GM11168 (cell line): ENCODE measurements around the gene MED9.

ENCODE experiments used
- in situ Hi-C: fragments of 300-500 bp; cut with MboI; formaldehyde crosslinking; loops from one replicate; pipeline ENCODE4 v1.12.0; 2022; ENCODE audit warnings: low sequenced_read_pairs; ENCODE audit not compliant: unreplicated experiment

The MED9 gene

DNA sequence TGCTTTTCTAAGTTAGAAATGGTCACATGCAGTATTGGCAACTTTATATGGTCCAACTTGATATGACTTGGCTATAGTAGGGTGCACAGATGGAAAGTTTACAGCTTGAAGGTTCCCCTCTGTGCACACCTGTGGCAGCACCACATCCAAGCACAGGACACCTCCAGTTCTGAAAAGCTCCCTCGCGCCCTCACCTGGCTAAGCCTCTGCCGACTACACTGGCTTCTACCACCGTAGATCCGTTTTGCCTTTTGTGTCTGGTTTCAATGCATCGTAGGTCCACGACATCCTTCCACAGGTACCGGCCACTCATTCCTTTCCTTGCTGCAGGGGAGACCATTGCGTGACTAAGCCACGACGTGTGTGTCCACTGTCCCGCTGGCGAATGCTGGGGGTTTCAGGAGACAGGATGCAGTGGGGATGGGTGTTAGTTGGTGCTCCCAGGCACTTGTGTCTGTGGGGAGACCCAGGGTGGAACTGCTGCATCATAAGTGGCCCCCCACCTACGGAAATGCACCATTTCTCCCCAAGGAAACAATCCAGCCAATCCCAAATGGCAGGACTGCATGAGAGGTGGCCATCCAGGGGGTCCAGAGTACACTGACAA is 24.3 kb downstream of the MED9 start:
- in situ Hi-C loops = no loop called here

DNA sequence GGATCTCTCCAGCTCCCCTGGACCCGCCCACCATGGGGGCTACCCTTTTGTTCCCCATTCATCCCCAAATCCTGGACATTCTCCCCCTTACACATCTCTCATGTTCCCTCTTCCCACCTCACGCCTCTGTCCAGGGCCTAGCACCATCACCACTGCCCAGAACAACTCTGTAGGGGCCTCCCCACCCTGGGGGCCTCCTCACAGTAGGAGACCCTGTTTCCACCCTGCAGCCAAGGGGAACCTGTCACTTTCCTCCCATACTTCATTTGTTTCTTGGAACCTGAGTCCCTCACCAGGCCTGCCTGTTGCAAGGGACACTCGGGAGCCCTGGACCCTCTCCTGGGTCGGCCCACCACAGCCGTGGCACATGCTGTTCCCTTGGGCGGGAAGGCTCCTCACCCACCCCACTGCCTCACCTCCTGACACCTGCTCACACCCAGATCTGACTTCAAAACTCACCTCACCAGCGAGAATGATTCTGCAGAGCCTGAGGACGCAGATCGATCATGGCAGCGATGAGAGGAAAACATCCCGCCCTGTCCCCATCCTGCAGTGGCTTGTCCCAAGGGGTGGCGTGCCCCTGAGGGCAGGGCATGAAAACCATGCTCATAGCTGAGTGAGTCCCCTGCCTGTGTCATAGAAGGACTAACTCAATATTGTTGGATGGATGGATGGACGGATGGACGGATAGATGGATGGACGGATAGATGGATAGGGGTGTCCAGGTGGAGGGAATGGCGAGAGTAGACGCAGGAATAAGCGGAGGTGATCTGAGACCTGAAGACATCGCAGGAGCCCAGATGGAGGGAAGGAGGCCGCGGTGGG is 26.2 kb downstream of the MED9 start:
- in situ Hi-C loops = no loop called here

DNA sequence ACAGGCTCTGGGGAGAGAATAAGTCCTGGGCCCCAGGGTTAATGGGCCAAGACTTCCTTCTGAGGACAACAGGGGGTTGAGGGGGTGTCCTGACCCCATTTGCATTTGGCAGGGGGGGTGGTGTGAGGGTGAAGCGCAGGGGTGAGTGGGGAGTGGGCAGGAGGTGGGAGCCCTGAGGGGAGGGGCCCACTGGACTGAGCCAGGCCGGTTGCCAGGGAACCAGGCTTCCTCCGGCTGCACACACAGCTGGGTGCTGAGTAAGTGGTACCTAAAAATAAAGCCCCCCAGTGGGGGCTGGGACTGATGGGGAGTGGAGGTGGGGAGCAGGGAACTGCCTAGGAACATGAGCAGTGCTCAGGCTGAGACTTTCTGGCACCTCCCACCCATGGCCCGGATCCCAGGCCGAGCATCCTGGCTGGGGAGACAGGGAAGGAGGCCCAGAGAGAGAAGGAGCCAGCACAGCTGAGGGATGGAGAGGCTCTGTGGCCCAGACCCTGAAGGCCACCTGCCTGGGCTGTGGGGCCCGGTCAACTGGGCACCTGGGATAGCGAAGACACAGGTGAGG is 26.8 kb downstream of the MED9 start:
- in situ Hi-C loops = no loop called here

DNA sequence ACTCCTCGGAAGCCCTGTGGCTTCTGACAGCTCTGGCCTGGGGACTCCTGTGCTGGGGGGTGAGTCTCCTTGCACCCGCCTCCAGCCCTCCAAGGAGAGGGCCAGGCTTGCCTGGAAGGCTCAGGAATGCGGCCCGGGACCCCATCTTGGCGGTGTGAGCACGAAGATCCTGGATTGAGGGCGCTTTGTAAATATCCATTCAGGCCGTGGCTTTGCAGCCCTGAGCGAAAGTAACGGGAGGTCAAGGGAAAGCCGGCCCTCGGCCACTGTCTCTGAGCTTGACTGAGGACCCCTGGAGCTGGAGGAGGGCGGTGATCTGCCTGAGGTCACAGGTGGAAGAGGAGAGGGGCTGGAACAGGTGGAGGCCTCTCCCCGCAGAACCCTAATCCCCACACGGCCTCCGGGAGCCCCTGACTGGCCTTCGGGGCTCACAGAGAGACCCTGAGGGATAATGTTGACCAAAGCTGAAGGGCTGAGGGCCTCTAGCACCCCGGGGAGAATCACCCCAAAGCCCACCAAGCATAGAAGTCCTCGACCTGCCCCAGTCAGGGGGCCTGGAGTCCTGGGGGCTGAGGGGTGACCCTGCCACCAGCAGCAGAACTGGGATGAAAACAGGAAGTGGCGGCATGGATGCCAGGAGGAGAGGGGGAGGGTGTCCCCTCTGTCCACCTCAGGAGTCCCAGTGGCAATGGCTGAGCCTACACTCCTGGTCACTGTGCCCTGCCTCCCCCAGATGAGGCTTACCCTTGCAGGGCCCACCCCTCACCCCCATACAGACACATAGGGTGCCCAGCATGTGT is 27.7 kb downstream of the MED9 start:
- in situ Hi-C loops = no loop called here

DNA sequence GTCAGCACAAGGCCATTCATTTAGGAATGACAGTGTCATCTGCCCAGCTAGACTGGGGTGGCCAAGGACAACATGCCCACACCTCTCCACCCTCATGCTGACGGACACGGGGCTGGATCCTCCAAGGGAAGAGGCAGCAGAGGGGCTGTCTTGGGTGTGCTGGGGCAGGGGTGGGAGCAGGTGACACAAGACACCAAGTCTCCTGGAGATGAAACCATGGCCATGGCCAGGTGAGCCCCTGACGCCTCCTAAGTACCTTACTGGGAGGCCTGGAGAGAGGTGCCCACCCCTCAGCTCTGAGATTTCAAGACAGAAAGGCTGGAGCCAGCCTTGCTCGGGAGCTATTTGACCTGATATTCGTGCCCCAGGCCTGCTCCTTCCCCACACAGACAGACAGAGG is 28.4 kb downstream of the MED9 start:
- in situ Hi-C loops = no loop called here

DNA sequence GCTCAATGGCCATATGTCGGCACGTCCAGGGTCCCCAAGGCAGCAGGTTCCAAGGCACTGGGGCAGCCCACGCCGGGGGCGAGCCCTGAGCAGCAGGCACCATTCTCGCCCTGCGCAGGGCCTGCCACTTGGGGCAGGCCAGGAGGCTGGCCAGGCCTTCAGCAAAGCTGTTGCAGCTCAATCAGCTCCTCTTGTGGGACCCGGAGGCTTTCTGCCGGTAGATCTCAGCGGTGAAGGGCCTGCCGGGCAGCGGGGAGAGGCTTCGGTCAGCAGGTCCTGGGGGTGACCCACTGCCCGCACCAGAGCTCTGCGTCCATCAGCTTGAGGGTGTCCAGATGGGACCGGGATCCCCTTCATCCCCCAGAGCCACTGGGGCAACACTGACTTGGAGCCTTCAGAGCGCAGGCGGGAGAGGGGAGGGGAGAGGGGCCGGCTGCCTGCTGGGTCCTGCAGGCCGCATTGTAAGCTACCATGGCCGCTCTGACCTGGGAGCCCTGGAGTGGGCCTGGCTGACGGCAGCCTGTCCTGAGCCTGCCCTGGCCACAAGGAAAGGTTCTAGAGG is 28.9 kb downstream of the MED9 start:
- in situ Hi-C loops = no loop called here

DNA sequence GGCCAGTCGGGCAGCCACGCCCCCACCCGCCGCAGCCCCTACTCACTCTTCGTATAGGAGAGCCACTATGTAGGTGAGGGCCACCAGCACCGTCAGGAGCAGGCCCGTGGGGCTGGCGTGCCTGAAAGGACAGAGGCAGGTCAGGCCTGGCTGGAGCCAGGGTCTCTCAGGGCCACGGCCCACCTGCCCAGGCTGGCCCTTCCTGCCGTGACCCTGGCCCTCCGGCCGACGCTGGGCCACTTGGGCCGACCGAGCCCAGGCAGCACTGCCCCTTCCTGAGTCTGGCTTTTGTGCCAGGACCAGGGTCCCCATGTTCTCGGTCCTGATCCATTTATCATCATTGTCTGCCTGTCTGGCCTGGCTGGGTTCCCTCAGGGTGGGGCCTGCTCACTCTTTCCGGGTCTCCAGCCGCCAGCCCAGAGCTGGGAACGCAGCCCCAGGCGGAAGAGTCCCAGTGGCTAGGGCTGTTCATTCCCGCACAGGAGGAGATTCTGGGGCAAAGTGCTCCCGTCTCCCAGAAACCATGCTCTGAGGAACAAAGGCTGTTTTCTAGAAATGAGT is 29.5 kb downstream of the MED9 start:
- in situ Hi-C loops = no loop called here

DNA sequence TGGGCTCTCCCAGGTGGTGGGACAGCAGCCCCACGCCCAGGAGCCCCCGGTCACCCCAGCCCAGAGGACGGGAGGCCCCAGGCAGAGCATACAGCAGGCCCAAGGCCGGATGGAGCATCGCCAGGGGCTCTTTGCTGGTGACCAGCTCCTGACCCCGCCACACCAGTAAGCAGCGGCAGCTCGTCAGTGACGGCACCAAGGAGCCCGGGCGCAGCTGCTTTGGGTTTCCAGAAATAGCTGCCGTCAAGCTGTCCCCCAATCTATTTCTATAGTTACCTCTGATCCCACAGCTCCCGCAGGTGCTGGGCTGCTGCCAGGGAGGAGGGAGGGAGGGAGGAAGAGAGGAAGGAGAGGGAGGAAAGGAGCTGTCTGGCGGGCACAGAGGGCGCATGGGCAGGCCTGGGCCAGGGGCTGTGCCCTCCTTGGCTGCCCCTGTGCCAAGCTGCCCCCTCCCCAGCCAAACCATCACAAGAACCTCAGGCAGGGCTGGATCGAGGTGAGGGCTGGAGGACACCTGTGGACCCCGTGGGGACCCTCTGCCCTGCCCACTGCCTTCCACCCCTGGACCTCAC is 30.2 kb downstream of the MED9 start:
- in situ Hi-C loops = no loop called here

DNA sequence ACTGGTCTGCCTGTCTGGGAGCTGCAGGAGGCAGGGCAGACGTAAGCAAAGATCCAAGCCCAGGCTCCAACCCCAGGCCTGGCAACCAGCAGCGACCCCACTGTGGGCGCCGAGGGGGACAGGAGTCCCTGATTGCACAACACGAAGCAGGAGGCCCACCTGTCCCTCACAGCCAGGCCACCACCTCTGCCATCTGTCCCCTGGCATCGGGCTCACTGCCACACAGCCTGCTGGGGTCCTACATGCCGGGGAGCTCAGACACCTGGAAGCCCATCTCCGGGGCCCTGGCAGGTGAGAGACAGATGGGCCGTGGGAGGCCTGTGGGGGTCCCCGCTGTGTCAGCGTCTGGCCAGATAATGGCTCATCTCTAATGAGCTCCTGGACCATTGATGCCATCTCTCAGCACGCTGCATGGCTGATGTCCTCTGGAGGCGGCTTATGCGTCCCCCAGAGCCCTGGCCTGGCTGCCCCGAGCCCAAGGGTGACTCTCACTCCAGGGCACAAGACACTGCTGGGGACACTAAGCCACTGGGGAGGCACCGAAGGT is 30.7 kb downstream of the MED9 start:
- in situ Hi-C loops = no loop called here

DNA sequence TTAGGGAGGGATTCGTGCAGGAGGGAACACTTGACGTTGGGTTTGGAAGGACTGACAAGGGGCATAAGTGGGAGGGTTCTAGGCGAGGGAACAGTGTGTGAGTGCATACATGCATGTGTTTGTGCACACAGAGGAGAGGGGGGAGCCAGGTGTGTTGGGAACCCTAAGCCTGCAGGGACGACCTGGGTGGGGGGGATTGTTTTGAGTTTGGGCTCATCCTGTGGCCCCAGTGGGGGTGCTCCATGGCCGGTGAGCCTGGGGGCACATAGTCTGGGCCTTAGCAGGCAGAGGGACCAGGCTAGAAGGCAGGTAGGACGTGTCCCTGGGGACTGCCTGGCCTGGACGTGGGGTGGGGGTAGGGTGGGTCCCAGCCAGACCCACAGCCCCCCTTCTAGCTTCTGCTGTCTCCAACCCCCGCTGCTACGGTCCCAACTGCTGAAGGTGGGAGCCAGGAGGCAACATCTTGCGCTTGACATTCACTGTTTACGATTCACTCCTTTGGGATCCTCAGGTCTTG is 31.3 kb downstream of the MED9 start:
- in situ Hi-C loops = no loop called here

DNA sequence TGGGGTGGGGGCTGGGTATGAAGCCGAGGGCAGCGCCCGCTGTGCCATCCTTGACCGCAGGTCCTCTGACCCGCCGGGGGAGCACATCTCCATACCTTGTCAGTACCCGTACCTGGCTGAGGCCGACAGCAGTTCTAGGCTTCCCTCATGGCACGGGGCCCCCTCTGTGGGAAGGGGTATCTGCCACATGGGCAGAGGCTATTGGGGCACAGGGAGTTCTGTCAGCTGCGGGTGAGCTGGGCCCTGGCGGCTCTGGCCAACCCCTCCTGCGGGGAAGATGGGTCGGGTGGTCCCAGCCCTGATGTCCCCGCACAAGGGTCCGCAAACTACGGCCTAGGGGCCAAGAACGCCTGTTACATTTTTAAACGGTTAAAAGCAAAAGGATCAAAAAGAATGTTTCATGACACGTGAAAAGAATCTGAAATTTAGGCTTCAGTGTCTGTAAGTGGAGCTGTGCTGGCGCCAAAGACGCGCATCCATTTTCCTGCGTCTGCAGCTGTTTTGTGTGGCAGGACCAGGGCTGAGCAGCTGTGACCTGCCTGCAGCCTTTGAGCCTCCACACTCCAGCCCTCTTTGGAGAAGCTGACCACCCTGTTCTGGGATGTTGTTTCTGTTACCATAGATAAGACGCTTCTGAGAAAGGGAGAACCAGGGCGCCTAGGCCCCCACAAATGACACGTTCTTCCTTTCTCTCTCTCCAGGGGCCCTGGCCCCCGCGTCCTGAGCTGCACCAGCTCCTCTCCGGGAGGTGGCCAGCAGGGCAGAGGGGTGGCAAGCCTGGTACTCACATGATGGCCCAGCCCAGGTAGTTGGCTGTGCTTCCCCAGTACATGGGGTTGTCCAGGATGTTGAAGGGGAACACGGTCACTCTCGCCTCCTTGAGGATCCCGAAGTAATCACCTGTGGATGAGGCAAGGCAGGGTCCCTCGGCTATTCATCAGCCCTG is 32.1 kb downstream of the MED9 start:
- in situ Hi-C loops = no loop called here

DNA sequence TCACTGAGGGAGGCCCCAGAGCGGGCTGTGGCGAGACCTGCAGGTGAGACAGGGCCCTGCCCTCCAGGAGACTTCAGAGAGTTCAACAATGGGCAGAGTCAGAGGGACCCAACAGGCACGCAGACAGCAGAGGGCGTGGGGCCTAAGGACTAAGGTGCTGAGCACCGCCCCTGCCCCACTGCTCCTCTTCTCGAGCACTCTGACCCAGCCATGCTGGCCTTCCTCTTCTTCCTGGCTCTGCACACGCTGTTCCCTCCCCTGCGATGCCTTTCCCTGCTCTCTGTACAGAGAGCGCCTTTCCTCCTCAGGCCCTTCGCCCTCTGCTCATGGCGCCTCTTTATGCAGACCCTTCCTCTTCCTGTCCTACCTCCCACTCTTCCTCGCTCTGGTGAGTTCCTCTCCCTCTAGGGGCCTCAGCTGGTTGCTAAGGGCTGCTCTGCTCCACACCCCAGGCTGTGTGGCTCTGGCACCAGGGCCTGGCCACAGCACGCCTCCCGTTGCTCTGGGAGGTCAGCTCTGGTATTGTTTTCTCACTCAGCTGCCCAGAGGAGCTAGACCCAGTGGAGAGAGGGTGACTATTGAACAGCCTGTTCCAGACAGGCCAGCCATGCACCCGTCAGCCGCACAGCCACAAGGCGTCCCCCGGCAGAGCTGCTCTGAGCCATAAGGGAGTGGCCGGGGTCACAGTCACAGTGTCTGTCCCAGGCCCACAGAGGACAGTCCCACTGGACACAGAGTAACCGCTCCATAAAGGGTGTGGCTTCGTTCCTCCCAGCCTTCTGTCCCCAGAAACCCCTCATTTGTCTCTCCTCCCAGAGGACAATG is 33.0 kb downstream of the MED9 start:
- in situ Hi-C loops = no loop called here

DNA sequence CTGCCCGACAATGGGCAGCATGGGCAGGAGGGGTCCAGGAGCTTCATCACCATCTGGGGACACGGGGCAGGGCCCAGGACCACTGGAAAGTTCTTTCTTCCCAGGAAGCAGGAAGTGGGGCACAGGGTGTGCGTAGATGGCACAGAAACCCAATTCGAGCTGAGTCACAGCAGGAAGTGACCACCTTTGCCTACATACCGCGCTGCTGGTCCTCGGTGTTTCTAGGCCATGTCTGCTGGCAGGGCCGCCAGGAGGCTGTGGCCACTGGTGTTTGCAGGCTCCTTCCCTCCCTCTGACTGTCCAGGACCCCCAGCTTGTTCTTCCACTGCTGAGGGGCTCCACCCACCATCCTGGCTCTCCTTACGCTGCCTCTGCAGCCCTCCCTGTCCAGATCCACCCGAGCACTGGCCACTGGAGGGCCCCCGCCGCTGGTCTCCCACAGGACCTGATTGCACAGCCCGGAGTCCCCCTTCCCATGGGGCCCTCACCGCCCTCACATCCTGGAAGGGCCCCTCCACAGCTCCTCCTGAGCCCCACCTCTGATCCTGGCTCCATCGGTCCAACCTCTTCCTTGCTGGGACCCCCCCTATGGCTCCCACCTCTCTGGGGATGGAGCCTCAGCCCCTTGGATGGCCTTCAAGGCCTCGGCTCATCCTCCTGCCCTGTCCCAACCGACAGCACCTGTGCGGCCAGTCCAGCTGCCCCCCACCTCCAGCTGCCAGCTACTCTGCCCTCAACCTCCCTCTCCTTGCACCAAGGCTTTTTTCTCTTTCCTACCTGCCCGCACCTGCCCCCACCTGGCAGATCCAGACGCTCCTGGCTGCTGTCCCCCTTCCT is 33.9 kb downstream of the MED9 start:
- in situ Hi-C loops = no loop called here

DNA sequence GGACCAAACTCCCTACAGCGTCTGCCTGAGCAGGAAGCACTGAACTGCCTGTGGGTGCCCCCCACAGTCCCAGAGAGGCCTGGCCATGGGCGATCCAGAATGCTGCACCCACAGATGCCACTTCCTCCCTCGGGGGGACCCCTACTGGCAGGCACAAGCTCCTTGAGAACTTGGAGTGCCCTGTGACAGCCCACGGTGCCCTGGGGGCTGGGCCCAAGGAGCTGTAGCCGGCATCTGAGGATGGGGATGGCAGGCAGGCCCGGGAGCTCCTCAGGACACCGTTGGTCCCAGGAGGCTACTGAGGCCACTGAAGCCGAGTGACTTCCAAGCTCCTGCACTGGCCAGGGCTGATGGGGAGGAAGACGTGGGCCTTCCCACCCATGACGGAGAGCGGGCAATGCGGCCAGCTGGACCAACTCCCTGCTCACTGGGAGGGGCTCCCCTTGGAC is 34.5 kb downstream of the MED9 start:
- in situ Hi-C loops = no loop called here

DNA sequence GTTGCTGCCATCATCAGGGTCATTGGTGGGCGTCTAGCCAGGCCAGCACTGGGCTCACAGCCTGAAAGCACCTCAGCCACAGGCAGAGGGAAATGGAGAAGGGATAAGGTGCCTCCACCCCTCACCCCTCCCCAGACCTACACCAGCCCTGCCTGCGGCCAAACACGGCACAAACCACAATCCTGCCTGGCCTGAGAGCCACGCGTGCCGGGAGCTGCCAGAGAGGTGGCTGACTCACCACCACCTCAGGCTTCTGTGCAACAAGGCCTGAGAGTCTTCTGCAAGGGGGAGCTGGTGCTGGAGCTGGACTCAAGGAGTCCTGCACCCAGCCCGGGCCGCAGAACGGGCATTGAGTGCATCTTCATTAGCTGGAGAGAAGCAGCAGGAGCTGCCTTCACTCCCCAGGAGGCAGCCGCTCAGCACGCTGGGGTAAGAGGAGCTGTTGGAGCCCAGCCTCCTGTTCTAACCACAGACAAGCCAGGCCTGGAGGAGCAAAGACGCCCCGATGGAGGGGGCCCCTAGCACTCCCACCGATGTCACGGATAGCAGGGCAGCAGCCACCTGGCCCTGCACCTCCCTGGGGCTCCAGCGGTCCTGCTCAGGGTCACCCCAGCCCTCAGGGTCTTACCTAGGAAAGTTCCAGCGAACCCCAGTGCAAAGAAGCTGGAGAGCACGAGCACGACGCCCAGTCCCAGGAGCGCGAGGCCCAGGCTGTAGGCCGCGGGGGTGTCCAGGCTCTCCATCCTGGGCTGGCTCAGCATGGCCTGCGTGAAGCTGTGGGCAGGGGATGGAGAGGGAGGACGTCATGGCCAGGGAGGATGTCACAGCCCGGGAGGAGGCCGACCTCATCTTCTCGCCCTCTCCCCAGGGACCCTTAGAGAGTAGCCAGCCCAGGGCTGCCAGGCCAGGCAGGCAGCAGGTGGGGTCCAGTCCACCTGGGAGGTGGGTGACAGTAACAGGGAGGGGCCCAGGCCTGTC is 35.4 kb downstream of the MED9 start:
- in situ Hi-C loops = no loop called here
